ENCODE results near the gene ATXN8OS. TPM values are rescaled to one million over a fixed set of nuclear protein-coding genes. Genes with fewer than 3 reads are reported as not detected.

ATXN8OS gene
- total RNA-seq, 2 experiments from 2014 or later, result not detected

- Mint-ChIP-seq H3K27ac (no peak overlapping the region), H3K4me3 (no peak overlapping the region), H3K27me3 (no peaks in the 10 kb centered on the region), H3K4me1 (ENCODE audit: low read depth) (no peaks in the 10 kb centered on the region), H3K36me3 (ENCODE audit: low read depth) (no peaks in the 10 kb centered on the region), H3K9me3 (peaks cover 7% of the 10 kb centered on the region)
- CTCF ChIA-PET, result no interaction called here
- DNase-seq (no peak), ATAC-seq (ENCODE audit: poor library complexity) (no peak)
- H3K4me3 ChIP-seq (ENCODE audit: low read length), result no peak overlapping the region
- H3K27ac ChIP-seq (ENCODE audit: low read depth in 1 of 2, low read length in 2 of 2), result no peak overlapping the region
- H3K36me3 ChIP-seq (ENCODE audit: insufficient read depth, low read length), result no peaks in the 10 kb centered on the region
- TF ChIP-seq CTCF (IDR thresholded peaks at IDR 0.05), result no peak
- no peaks in the 10 kb centered on the region for H3K4me1 ChIP-seq (ENCODE audit: insufficient read depth, low read length)
- H3K27me3 ChIP-seq (ENCODE audit: control insufficient read depth in 1 of 2, insufficient read depth in 2 of 2, low read length in 2 of 2), result no peaks in the 10 kb centered on the region
- intact Hi-C loops (cut with DNase I, micrococcal nuclease), result no loop called here
- POLR2A ChIA-PET, result no interaction called here
- H3K9me3 ChIP-seq (ENCODE audit: control insufficient read depth in 1 of 2, insufficient read depth in 1 of 2, low read length in 2 of 2), result peaks cover 0 to 4% of the 10 kb centered on the region in 2 experiments
Observed at GRCh38 chr13:70162141-70162540, 54.5 kb downstream of the ATXN8OS start.

GRCh38 chr13:70170689-70171088, 63.1 kb downstream of the ATXN8OS start:
- Mint-ChIP-seq H3K9me3 (peaks cover 16% of the 10 kb centered on the region), H3K27ac (no peak overlapping the region), H3K36me3 (ENCODE audit: low read depth) (no peaks in the 10 kb centered on the region), H3K4me1 (ENCODE audit: low read depth) (no peaks in the 10 kb centered on the region), H3K4me3 (no peak overlapping the region), H3K27me3 (no peaks in the 10 kb centered on the region)
- Histone ChIP-seq H3K27ac (ENCODE audit: low read depth in 1 of 2, low read length in 2 of 2) (no peak overlapping the region), H3K9me3 (ENCODE audit: control insufficient read depth in 1 of 2, insufficient read depth in 1 of 2, low read length in 2 of 2) (peaks cover 0 to 16% of the 10 kb centered on the region in 2 experiments), H3K4me3 (ENCODE audit: low read length) (no peak overlapping the region), H3K36me3 (ENCODE audit: insufficient read depth, low read length) (no peaks in the 10 kb centered on the region), H3K27me3 (ENCODE audit: control insufficient read depth in 1 of 2, insufficient read depth in 2 of 2, low read length in 2 of 2) (no peaks in the 10 kb centered on the region), H3K4me1 (ENCODE audit: insufficient read depth, low read length) (no peaks in the 10 kb centered on the region)
- intact Hi-C loops (cut with DNase I, micrococcal nuclease), result no loop called here
- ChIA-PET POLR2A (no interaction called here), CTCF (no interaction called here)
- DNase-seq (no peak), ATAC-seq (ENCODE audit: poor library complexity) (no peak)
- no peak for TF ChIP-seq CTCF (IDR thresholded peaks at IDR 0.05)

DNA sequence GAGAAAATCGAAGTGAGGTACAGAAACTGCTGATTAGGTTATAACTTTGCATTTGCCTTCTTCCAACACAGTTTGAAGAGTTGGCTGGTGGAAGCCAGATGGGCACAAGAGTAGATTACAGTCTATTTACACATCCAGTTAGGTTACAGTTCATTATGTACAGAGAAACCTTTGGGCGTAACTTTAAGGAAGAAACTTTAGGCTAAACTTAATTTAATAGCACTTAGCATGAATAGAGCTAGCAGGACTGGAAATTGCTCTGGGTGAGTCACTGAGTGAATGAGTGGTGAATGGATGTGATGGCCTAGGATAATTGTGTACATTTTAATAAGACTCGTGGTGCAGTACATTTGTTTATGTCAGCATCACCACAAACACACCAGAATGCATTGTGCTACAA, 63.5 kb downstream of the ATXN8OS start:
- H3K27ac Mint-ChIP-seq, result no peak overlapping the region
- ChIA-PET POLR2A (no interaction called here), CTCF (no interaction called here)
- ATAC-seq (ENCODE audit: poor library complexity), result no peak
- Histone ChIP-seq H3K27ac (ENCODE audit: low read depth in 1 of 2, low read length in 2 of 2) (no peak overlapping the region), H3K4me1 (ENCODE audit: insufficient read depth, low read length) (no peaks in the 10 kb centered on the region), H3K9me3 (ENCODE audit: control insufficient read depth in 1 of 2, insufficient read depth in 1 of 2, low read length in 2 of 2) (peaks cover 0 to 16% of the 10 kb centered on the region in 2 experiments), H3K27me3 (ENCODE audit: control insufficient read depth in 1 of 2, insufficient read depth in 2 of 2, low read length in 2 of 2) (no peaks in the 10 kb centered on the region), H3K4me3 (ENCODE audit: low read length) (no peak overlapping the region), H3K36me3 (ENCODE audit: insufficient read depth, low read length) (no peaks in the 10 kb centered on the region)
- no peak for DNase-seq
- no peaks in the 10 kb centered on the region for H3K4me1 Mint-ChIP-seq (ENCODE audit: low read depth)
- H3K4me3 Mint-ChIP-seq, result no peak overlapping the region
- no peaks in the 10 kb centered on the region for H3K36me3 Mint-ChIP-seq (ENCODE audit: low read depth)
- no peak for TF ChIP-seq CTCF (IDR thresholded peaks at IDR 0.05)
- intact Hi-C loops (cut with DNase I, micrococcal nuclease), result no loop called here
- peaks cover 17% of the 10 kb centered on the region for H3K9me3 Mint-ChIP-seq
- H3K27me3 Mint-ChIP-seq, result no peaks in the 10 kb centered on the region
